Measurements from ENCODE around the gene MAST2. TPM values are rescaled to one million over a fixed set of nuclear protein-coding genes. Genes with fewer than 3 reads are reported as not detected.

Gene MAST2
- total and polyA plus RNA-seq, 2 of the 4 experiments (the other 2 are of a cell fraction), result 14.2 to 41.0 TPM

GRCh38 chr1:46036894-46037839 lies 233.8 kb downstream of the MAST2 start (continued):
- TF ChIP-seq RFX5 (IDR thresholded peaks at IDR 0.05; ENCODE audit: low read depth, low read length), result no peak
- TF ChIP-seq SMC3 (IDR thresholded peaks at IDR 0.05; ENCODE audit: low read depth, low read length), result peak; percentile 100
- TF ChIP-seq MAZ (IDR thresholded peaks at IDR 0.05; ENCODE audit: borderline replicate concordance, low read depth, low read length), result peak; percentile 51; the same call in 1 of the 2 replicates

GRCh38 chr1:46039571-46040052 lies 236.2 kb downstream of the MAST2 start:
- H2AFZ ChIP-seq (replicated peaks; ENCODE audit: low read length, poor library complexity), result no peak overlapping the region
- 0 out of 4 replicates have a peak, but pooled peaks cover 0 to 5% of the 10 kb centered on the region in 2 experiments for H3K79me1 ChIP-seq (ENCODE audit: low read depth in 1 of 2, low read length in 2 of 2)
- BruUV-seq (replicated peaks), result no TSS peak
- no peaks in the 10 kb centered on the region for H3K27me3 ChIP-seq (ENCODE audit: control insufficient read depth, insufficient read depth, low read length)
- no peak overlapping the region for H3K23ac ChIP-seq (ENCODE audit: low read depth, low read length)
- DNase-seq (peak; percentile 48), ATAC-seq (ENCODE audit: low read depth) (no peak)
- H3K9me1 ChIP-seq (ENCODE audit: insufficient read depth, low read length), result peaks cover 8% of the 10 kb centered on the region
- peak overlapping the region; percentile 24; the same call in 1 of the 2 replicates for H3K4ac ChIP-seq (ENCODE audit: low read depth, low read length)
- no peak overlapping the region for H3K14ac ChIP-seq (replicated peaks; ENCODE audit: low read depth, low read length)
- no peak overlapping the region for H3K18ac ChIP-seq (ENCODE audit: low read depth, low read length)
- H2BK120ac ChIP-seq (ENCODE audit: low read depth, low read length), result no peak overlapping the region
- dilution Hi-C loops (cut with HindIII; ENCODE audit: low sequenced_read_pairs, unreplicated experiment) (loop anchor here (25.0 kb wide), 1 partner anchor 148 kb away; the partner anchor contains the start of genes P3R3URF, POMGNT1 and TSPAN1), intact Hi-C loops (cut with micrococcal nuclease) (loop anchor here (10.0 kb wide), 1 partner anchor 55 kb away; no protein-coding TSS in a partner anchor), in situ Hi-C loops (cut with MboI; ENCODE audit: low sequenced_read_pairs) (loop anchor here (5.0 kb wide), 1 partner anchor 138 kb away; the partner anchor contains the start of genes P3R3URF and TSPAN1)
- H4K8ac ChIP-seq (ENCODE audit: low read depth in 2 of 2, low read length in 2 of 2), result 0 out of 4 replicates have a peak overlapping the region, but pooled peaks of 1 of the 2 experiments have one; percentile 22
- H2BK20ac ChIP-seq (ENCODE audit: low read depth, low read length), result no peak overlapping the region
- WGBS, 2 experiments (ENCODE audit: extremely low coverage in 2 of 2, insufficient read length in 1 of 2), result no CpG with 5 or more reads among the region's 4 CpGs
- no peaks in the 10 kb centered on the region for H3K9me3 ChIP-seq (ENCODE audit: control insufficient read depth, insufficient read depth, low read length)
- no peak overlapping the region for H2BK15ac ChIP-seq (ENCODE audit: low read depth, low read length)
- H4K91ac ChIP-seq (ENCODE audit: insufficient read depth, low read depth, low read length), result no peak overlapping the region
- H3K9ac ChIP-seq (ENCODE audit: low read depth, low read length), result no peak overlapping the region
- 0 out of 2 replicates have a peak, but pooled peaks cover 6% of the 10 kb centered on the region for H4K20me1 ChIP-seq (ENCODE audit: insufficient read depth, low read length)
- peaks cover 6% of the 10 kb centered on the region; the same call in 1 of the 2 replicates for H3K4me1 ChIP-seq (ENCODE audit: control insufficient read depth, insufficient read depth, low read length)
- no peak overlapping the region for H3K4me3 ChIP-seq (ENCODE audit: insufficient read depth, low read depth, low read length)
- H3K36me3 ChIP-seq (ENCODE audit: control insufficient read depth, insufficient read depth, low read length), result peaks cover 6% of the 10 kb centered on the region
- H3K27ac ChIP-seq (ENCODE audit: insufficient read depth, low read length), result no peak overlapping the region
- ChIA-PET CTCF (interaction anchor here (1.0 kb wide), 1 partner anchor 139 kb away, joined by 4 read pairs; no protein-coding TSS in a partner anchor), POLR2A (ENCODE audit: unreplicated experiment) (no interaction called here)
- H3K4me2 ChIP-seq (ENCODE audit: low read depth, low read length), result no peak overlapping the region
- TF ChIP-seq MAFK (IDR thresholded peaks at IDR 0.05; ENCODE audit: low read depth, low read length), result no peak
- TF ChIP-seq CHD1 (IDR thresholded peaks at IDR 0.05; ENCODE audit: low read depth, low read length), result no peak
- no peak for TF ChIP-seq NFE2L2 (IDR thresholded peaks at IDR 0.05; ENCODE audit: low read depth, low read length)
- TF ChIP-seq RCOR1 (IDR thresholded peaks at IDR 0.05; ENCODE audit: insufficient replicate concordance, low read length), result no peak
- no peak for TF ChIP-seq USF2 (IDR thresholded peaks at IDR 0.05; ENCODE audit: low read depth, low read length)
- TF ChIP-seq SMC3 (IDR thresholded peaks at IDR 0.05; ENCODE audit: low read depth, low read length), result no peak
- TF ChIP-seq MXI1 (IDR thresholded peaks at IDR 0.05; ENCODE audit: borderline replicate concordance, low read depth, low read length), result no peak
- TF ChIP-seq FOS (IDR thresholded peaks at IDR 0.05; ENCODE audit: low read depth, low read length), result no peak
- no peak for TF ChIP-seq RFX5 (IDR thresholded peaks at IDR 0.05; ENCODE audit: low read depth, low read length)
- TF ChIP-seq POLR2A (IDR thresholded peaks at IDR 0.05; ENCODE audit: low read depth, low read length), result no peak
- TF ChIP-seq CEBPB (IDR thresholded peaks at IDR 0.05; ENCODE audit: low read depth, low read length), result no peak
- H2AK5ac ChIP-seq (ENCODE audit: low read depth, low read length), result no peak overlapping the region; the same call in 1 of the 2 replicates
- no peak overlapping the region for H4K5ac ChIP-seq (ENCODE audit: low read depth, low read length)
- H2AK9ac ChIP-seq (replicated peaks; ENCODE audit: low read depth, low read length, poor library complexity), result no peak overlapping the region
- H2BK5ac ChIP-seq (ENCODE audit: low read depth, low read length, poor library complexity, severe bottlenecking), result no peak overlapping the region
- no peak overlapping the region for H3K56ac ChIP-seq (ENCODE audit: extremely low read depth, insufficient read depth, low read length)

Measured in IMR-90 (cell line).